ENCODE measurements around the gene TIMM22. TPM values are rescaled to one million over a fixed set of nuclear protein-coding genes. Genes with fewer than 3 reads are reported as not detected.
A peak's percentile ranks its signal among the peaks of the same experiment; 100 is the strongest.
"Not testable (repeated sequence)": the region's sequence is repeated elsewhere in the genome, so short reads cannot be mapped to it uniquely, and the experiment has no call there.

TIMM22 gene
- total RNA-seq, 1 donor from 2014 or later = 17.3 TPM

GRCh38 chr17:978103-979093 lies 18.5 kb upstream of the TIMM22 start:
- H3K27ac Mint-ChIP-seq = no peak overlapping the region
- peaks cover 34% of the 10 kb centered on the region for H3K27me3 Mint-ChIP-seq (ENCODE audit: insufficient read depth)
- no peak for DNase-seq (ENCODE audit: low spot score)
- intact Hi-C loops (cut with micrococcal nuclease) = no loop called here
- no peaks in the 10 kb centered on the region for H3K9me3 Mint-ChIP-seq
- H3K4me3 Mint-ChIP-seq = peak overlapping the region; percentile 23
- H3K4me1 Mint-ChIP-seq (ENCODE audit: low read depth) = peaks cover 14% of the 10 kb centered on the region
- H3K36me3 Mint-ChIP-seq (ENCODE audit: low read depth) = no peaks in the 10 kb centered on the region

DNA sequence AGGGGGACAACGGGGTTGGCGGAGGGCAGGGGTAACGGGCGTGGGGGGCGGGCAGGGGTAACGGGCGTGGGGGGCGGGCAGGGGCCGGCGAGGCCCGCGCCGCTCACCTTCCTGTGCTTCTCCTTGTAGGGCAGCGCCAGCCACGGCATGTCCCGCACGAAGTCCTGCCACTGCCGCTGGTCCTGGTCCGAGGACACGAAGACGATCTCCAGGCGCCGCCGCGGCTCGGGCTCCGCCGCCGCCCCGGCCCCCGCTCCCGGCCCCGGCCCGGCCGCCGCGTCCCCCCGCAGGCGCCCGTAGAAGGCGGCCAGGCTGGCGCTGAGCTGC lies 17.8 kb upstream of the TIMM22 start:
- no peak for DNase-seq (ENCODE audit: low spot score)
- no peak overlapping the region for H3K27ac Mint-ChIP-seq
- no peaks in the 10 kb centered on the region for H3K9me3 Mint-ChIP-seq
- H3K27me3 Mint-ChIP-seq (ENCODE audit: insufficient read depth) = peaks cover 37% of the 10 kb centered on the region
- H3K4me3 Mint-ChIP-seq = no peak overlapping the region
- no peaks in the 10 kb centered on the region for H3K36me3 Mint-ChIP-seq (ENCODE audit: low read depth)
- intact Hi-C loops (cut with micrococcal nuclease) = no loop called here
- H3K4me1 Mint-ChIP-seq (ENCODE audit: low read depth) = peaks cover 14% of the 10 kb centered on the region

- H3K27me3 Mint-ChIP-seq (ENCODE audit: insufficient read depth) = peaks cover 33% of the 10 kb centered on the region
- intact Hi-C loops (cut with micrococcal nuclease) = loop anchor here (5.0 kb wide), 1 partner anchor 837 kb away; a partner anchor contains a TSS
- peak; percentile 81 for DNase-seq (ENCODE audit: low spot score)
- peak within 1 kb of the TSS; percentile 55 for H3K27ac Mint-ChIP-seq
- H3K9me3 Mint-ChIP-seq = no peaks in the 10 kb centered on the region
- peak within 1 kb of the TSS; percentile 78 for H3K4me3 Mint-ChIP-seq
- H3K4me1 Mint-ChIP-seq (ENCODE audit: low read depth) = peaks cover 14% of the 10 kb centered on the region
- no peaks in the 10 kb centered on the region for H3K36me3 Mint-ChIP-seq (ENCODE audit: low read depth)
Measured at GRCh38 chr17:979539-980405, 17.2 kb upstream of the TIMM22 start, which contains the start of gene NXN. NXN (minus strand) TSS chr17:979776.

GRCh38 chr17:980406-981291 lies 16.3 kb upstream of the TIMM22 start:
- peak overlapping the region; percentile 78 for H3K4me3 Mint-ChIP-seq
- H3K27me3 Mint-ChIP-seq (ENCODE audit: insufficient read depth) = peaks cover 31% of the 10 kb centered on the region
- peak overlapping the region; percentile 14 for H3K27ac Mint-ChIP-seq
- DNase-seq (ENCODE audit: low spot score) = peak; percentile 75
- H3K9me3 Mint-ChIP-seq = no peaks in the 10 kb centered on the region
- H3K36me3 Mint-ChIP-seq (ENCODE audit: low read depth) = no peaks in the 10 kb centered on the region
- intact Hi-C loops (cut with micrococcal nuclease) = loop anchor here (1.0 to 5.0 kb wide), 8 partner anchors 16 to 838 kb away; partner anchors contain the start of genes GEMIN4, GLOD4, MRM3 and VPS53
- peaks cover 14% of the 10 kb centered on the region for H3K4me1 Mint-ChIP-seq (ENCODE audit: low read depth)

- no peaks in the 10 kb centered on the region for H3K36me3 Mint-ChIP-seq (ENCODE audit: low read depth)
- H3K27ac Mint-ChIP-seq = peak overlapping the region; percentile 14
- peaks cover 26% of the 10 kb centered on the region for H3K27me3 Mint-ChIP-seq (ENCODE audit: insufficient read depth)
- peaks cover 14% of the 10 kb centered on the region for H3K4me1 Mint-ChIP-seq (ENCODE audit: low read depth)
- H3K4me3 Mint-ChIP-seq = peak overlapping the region; percentile 78
- intact Hi-C loops (cut with micrococcal nuclease) = loop anchor here (1.0 to 5.0 kb wide), 8 partner anchors 15 to 839 kb away; partner anchors contain the start of genes GEMIN4, GLOD4, MRM3 and VPS53
- no peaks in the 10 kb centered on the region for H3K9me3 Mint-ChIP-seq
- DNase-seq (ENCODE audit: low spot score) = no peak
Measured at GRCh38 chr17:981292-981658, 15.7 kb upstream of the TIMM22 start.

DNA sequence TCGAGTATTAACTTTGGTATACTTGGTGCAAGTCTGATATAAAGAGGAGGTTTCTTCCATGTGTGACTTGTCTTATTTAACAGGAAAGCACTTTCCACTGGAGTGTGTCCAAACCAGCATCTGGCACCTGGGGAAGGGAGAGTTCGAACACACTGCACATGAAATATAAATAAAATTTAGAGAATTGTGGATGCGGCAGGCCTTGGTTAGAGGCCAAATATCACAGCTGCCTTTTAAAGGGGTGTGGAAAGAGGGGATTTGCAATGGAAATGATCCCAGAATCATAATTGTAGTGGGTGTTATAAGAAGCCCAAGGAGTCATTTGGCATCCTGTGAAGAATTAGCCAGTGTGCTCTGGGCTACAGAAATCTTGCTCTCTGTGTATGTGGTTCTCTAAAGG lies 13.0 kb upstream of the TIMM22 start:
- intact Hi-C loops (cut with micrococcal nuclease) = loop anchor here (5.0 kb wide), 1 partner anchor 842 kb away; a partner anchor contains a TSS
- Mint-ChIP-seq H3K4me3 (no peak overlapping the region), H3K27ac (no peak overlapping the region), H3K36me3 (ENCODE audit: low read depth) (no peaks in the 10 kb centered on the region), H3K27me3 (ENCODE audit: insufficient read depth) (peaks cover 8% of the 10 kb centered on the region), H3K9me3 (no peaks in the 10 kb centered on the region), H3K4me1 (ENCODE audit: low read depth) (peaks cover 8% of the 10 kb centered on the region)
- no peak for DNase-seq (ENCODE audit: low spot score)

- H3K27me3 Mint-ChIP-seq (ENCODE audit: insufficient read depth) = peaks cover 2% of the 10 kb centered on the region
- no peaks in the 10 kb centered on the region for H3K9me3 Mint-ChIP-seq
- H3K4me1 Mint-ChIP-seq (ENCODE audit: low read depth) = no peaks in the 10 kb centered on the region
- no peak for DNase-seq (ENCODE audit: low spot score)
- no peaks in the 10 kb centered on the region for H3K36me3 Mint-ChIP-seq (ENCODE audit: low read depth)
- no peak overlapping the region for H3K4me3 Mint-ChIP-seq
- intact Hi-C loops (cut with micrococcal nuclease) = no loop called here
- no peak overlapping the region for H3K27ac Mint-ChIP-seq
Measured at GRCh38 chr17:986322-986929, 10.5 kb upstream of the TIMM22 start.

GRCh38 chr17:987931-988330 lies 9.0 kb upstream of the TIMM22 start:
- Mint-ChIP-seq H3K27me3 (ENCODE audit: insufficient read depth) (peaks cover 2% of the 10 kb centered on the region), H3K9me3 (peaks cover 3% of the 10 kb centered on the region), H3K36me3 (ENCODE audit: low read depth) (no peaks in the 10 kb centered on the region), H3K4me1 (ENCODE audit: low read depth) (no peaks in the 10 kb centered on the region), H3K4me3 (no peak overlapping the region), H3K27ac (no peak overlapping the region)
- intact Hi-C loops (cut with micrococcal nuclease) = no loop called here
- DNase-seq (ENCODE audit: low spot score) = no peak

GRCh38 chr17:988561-988960 lies 8.4 kb upstream of the TIMM22 start:
- Mint-ChIP-seq H3K9me3 (peaks cover 9% of the 10 kb centered on the region), H3K36me3 (ENCODE audit: low read depth) (peaks cover 2% of the 10 kb centered on the region), H3K27me3 (ENCODE audit: insufficient read depth) (peaks cover under 1% of the 10 kb centered on the region), H3K4me1 (ENCODE audit: low read depth) (no peaks in the 10 kb centered on the region), H3K27ac (no peak overlapping the region), H3K4me3 (no peak overlapping the region)
- no peak for DNase-seq (ENCODE audit: low spot score)
- intact Hi-C loops (cut with micrococcal nuclease) = no loop called here

DNA sequence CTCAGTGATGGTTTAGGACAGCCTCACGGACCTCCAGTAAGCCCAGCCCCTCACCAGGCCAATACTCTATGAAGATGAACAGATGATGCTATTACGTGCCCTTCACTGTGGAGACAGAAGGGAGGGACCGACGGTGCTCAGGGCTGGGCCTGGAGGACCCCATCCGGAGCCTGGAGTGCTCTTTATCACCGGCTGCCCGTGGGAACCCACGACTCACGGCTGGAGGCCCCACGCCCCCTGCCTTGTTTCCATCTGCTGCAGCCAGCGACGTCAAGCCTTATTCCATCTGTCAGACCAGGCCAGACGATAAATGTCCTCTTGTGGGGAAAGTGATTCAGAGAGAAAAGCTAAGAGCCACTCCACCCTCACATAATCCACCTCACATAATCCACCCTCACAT lies 4.0 kb upstream of the TIMM22 start:
- H3K27ac Mint-ChIP-seq = no peak overlapping the region

DNA sequence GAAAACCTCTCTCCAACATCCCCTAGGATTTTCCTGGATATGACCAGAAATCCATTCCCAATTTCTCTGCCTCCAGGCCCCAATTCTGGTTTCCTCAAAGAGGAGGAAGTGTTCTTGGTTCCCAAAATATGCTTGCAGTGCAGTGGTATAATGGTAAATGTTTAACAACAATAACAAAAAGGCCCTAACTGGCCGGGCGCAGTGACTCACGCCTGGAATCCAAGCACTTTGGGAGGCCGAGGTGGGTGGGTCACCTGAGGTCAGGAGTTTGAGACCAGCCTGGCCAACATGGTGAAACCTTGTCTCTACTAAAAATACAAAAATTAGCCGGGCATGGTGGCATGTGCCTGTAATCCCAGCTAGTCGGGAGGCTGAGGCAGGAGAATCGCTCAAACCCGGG lies 1.6 kb upstream of the TIMM22 start:
- not testable (repeated sequence) for H3K4me3 Mint-ChIP-seq, H3K27ac Mint-ChIP-seq

More for the DNA sequence above, 4.0 kb upstream of the TIMM22 start:
- H3K27me3 Mint-ChIP-seq (ENCODE audit: insufficient read depth) = no peaks in the 10 kb centered on the region
- peaks cover 5% of the 10 kb centered on the region for H3K36me3 Mint-ChIP-seq (ENCODE audit: low read depth)
- H3K9me3 Mint-ChIP-seq = peaks cover 26% of the 10 kb centered on the region
- DNase-seq (ENCODE audit: low spot score) = no peak
- no peak overlapping the region for H3K4me3 Mint-ChIP-seq
- intact Hi-C loops (cut with micrococcal nuclease) = no loop called here
- peaks cover 4% of the 10 kb centered on the region for H3K4me1 Mint-ChIP-seq (ENCODE audit: low read depth)

GRCh38 chr17:998111-998510 lies 1.2 kb downstream of the TIMM22 start:
- peaks cover 22% of the 10 kb centered on the region for H3K36me3 Mint-ChIP-seq (ENCODE audit: low read depth)
- H3K9me3 Mint-ChIP-seq = peaks cover 21% of the 10 kb centered on the region
- H3K4me3 Mint-ChIP-seq = peak overlapping the region; percentile 91
- H3K27ac Mint-ChIP-seq = peak overlapping the region; percentile 76
- H3K27me3 Mint-ChIP-seq (ENCODE audit: insufficient read depth) = no peaks in the 10 kb centered on the region
- peaks cover 25% of the 10 kb centered on the region for H3K4me1 Mint-ChIP-seq (ENCODE audit: low read depth)
- intact Hi-C loops (cut with micrococcal nuclease) = no loop called here
- DNase-seq (ENCODE audit: low spot score) = no peak

More for the DNA sequence above, 1.6 kb upstream of the TIMM22 start:
- Mint-ChIP-seq H3K4me1 (ENCODE audit: low read depth) (peaks cover 21% of the 10 kb centered on the region), H3K9me3 (peaks cover 26% of the 10 kb centered on the region), H3K36me3 (ENCODE audit: low read depth) (peaks cover 14% of the 10 kb centered on the region)
- intact Hi-C loops (cut with micrococcal nuclease); DNase-seq (ENCODE audit: low spot score); H3K27me3 Mint-ChIP-seq (ENCODE audit: insufficient read depth): not testable (repeated sequence)
